NCI-H526 (cell line): Measurements from ENCODE around the gene NR1H2.
"Not testable (repeated sequence)": the region's sequence is repeated elsewhere in the genome, so short reads cannot be mapped to it uniquely, and the experiment has no call there.

ENCODE experiments used
- DNase-seq, 2 experiments: peaks; one replicate each; lab custom pipeline; 2025; lab: John Stamatoyannopoulos, UW

Gene NR1H2

GRCh38 chr19:50376166-50377050 is at the start of gene NR1H2:
Gene NR1H2, plus strand, starts transcription at chr19:50376457. Its CDS starts 1,149 bp downstream, at chr19:50377606.
- DNase-seq = peak; percentile 94 to 98

- no peak for DNase-seq
These were observed 49.2 kb upstream of the NR1H2 start for GRCh38 chr19:50327013-50327412.

GRCh38 chr19:50327461-50328223 is 48.6 kb upstream of the NR1H2 start:
- no peak for DNase-seq

GRCh38 chr19:50328224-50328872 is 47.9 kb upstream of the NR1H2 start:
- DNase-seq = peak in 1 of 2 experiments; percentile 73

DNA sequence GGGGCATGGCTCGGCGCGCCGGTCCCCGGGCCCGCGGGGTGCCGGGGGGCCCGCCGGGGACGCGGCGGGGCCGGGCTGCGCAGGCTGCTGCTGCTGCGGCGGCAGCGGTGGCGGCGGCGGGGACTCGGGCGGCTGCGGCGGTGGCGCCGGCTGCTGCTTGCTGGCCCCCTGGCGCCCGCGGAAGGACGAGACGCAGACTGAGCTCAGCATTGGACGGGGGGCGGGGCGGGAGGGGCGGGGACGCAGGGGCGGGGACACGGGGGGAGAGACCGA is 47.4 kb upstream of the NR1H2 start:
- DNase-seq = no peak

DNA sequence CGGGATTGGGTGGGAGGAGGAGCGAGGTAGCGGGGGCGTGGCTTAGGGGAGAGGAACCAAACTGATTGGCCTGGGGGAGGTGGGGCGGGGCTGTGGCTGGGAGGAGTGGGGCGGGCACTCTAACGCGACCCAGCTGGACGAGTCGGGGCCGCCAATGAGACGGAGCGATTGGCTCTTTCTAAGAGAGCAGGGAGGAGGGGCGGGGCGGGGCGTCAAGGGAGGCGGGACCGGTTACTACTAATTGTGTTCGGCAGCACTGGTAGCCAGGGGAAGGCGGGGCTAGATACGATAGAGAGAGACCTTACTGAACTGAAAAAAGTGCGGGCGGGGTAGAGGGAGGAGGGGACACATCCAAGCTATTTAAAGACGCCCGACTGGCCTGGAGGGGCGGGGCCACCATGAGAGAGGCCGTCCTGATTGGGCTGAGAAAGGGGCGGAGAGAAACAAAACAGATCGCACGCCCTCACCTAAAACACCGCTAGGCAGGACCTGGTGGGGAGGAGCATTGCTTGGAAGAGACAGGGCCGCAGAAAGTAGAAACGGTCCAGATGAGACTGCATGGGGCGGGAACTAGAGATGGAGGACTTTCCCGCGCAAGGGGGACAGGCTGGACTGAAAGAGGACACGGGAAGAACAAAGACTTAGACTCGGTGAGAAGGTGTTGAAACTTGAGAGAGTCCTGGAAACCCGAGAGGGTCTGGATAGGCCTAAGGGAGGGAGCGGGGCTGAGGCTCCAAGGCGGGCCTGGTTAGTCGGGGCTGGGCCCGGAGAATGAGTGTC is 46.9 kb upstream of the NR1H2 start, which contains the start of gene KCNC3:
Gene KCNC3, minus strand, starts transcription at position 232 of the 780 bp plus-strand sequence. CDS start 295 bp downstream, outside the sequence.
- peak; percentile 99 to 100 for DNase-seq

GRCh38 chr19:50329926-50330294 is 46.3 kb upstream of the NR1H2 start:
- DNase-seq = not testable (repeated sequence)

- DNase-seq = peak in 1 of 2 experiments; percentile 94
These were observed 45.7 kb upstream of the NR1H2 start for GRCh38 chr19:50330365-50331078.

- DNase-seq = no peak
These were observed 44.9 kb upstream of the NR1H2 start for GRCh38 chr19:50331221-50331993.

- DNase-seq = no peak
These were observed 44.3 kb upstream of the NR1H2 start for GRCh38 chr19:50331994-50332243.

DNA sequence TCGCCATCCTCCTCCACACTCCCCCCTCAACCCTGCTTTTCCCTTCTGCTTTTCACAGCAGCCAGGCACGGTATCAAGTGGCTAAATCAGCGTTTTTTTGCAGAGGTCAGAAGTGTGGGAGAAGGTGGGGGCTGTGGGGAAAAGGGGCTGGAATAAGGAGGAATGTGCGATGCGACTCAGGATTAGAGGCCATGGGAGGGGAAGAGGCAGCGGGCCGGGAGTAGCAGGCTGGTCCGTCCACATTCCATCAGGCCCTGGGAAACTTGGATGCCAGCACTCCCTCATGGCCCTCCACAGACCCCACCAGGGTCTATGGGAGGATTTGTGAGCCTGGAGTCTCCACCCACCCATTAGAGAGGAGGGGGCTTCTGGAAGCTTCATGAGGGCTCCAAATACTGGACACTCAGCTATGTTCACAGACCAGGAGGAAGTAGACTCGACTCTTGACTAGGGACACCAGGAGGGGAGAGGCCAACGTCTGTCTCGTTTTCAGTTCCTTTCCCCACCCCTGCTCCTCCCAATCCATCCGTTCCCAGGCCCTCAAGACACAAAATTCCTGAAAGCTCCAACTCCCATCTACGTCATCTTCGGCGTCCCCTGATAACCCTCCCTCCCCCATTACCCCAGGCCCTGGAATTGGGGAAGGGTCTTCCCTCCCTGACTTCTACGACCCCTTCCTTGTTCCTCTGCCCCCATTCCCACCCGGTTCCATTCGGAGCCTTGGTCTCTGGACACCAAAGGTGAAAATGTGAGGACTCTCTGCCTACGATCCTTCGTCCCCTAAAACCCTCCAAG is 43.8 kb upstream of the NR1H2 start:
- no peak for DNase-seq

- peak; percentile 93 to 94 for DNase-seq
These were observed 43.0 kb upstream of the NR1H2 start for GRCh38 chr19:50333235-50333736.

GRCh38 chr19:50333737-50334617 is 42.3 kb upstream of the NR1H2 start:
- peak in 1 of 2 experiments; percentile 86 for DNase-seq

- no peak for DNase-seq
These were observed 41.4 kb upstream of the NR1H2 start for GRCh38 chr19:50334741-50335421.

DNA sequence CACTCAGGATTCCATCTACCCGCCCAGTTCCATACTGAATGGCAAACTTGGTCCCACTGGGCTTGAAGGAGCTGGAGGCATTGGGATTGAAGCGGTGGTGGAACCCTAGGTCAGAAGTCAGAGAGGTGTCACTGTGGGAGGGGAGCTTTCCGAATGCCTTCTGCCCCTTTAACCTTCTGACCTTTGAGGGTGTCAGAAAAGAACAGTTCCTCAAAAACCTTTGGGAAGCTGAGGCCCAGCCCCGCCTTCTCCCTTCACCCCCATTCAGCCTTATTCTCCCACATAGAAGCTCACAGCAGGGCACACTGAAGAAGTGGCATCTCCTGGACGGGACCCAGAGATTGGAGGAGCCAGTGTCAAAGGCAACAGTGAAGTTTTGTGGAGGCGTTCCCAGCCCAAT is 39.2 kb upstream of the NR1H2 start:
- DNase-seq = not testable (repeated sequence)

GRCh38 chr19:50340331-50340730 is 35.9 kb upstream of the NR1H2 start:
- DNase-seq = no peak

- no peak for DNase-seq
These were observed 35.1 kb upstream of the NR1H2 start for GRCh38 chr19:50341091-50341564.
